OCI-LY3 (cell line): Measurements from ENCODE around the gene TMEFF1.

ENCODE experiments used
- H2AFZ ChIP-seq: fragments of 200-600, 300-600 bp; shearing (Covaris generic); 2 replicates; pipeline ENCODE4 v1.6.0; 2014; ENCODE audit warnings: antibody characterized with exemption, low read depth, low read length
- H3K27ac ChIP-seq: fragments of 200-600, 300-600 bp; sonication (generic); 2 replicates; pipeline ENCODE4 v1.5.1; 2014; ENCODE audit warnings: mild to moderate bottlenecking, low read length, moderate library complexity, mixed read lengths
- H3K27me3 ChIP-seq: fragments of 200-600, 300-600 bp; sonication (generic); 2 replicates; pipeline ENCODE4 v1.6.1; 2014; ENCODE audit warnings: low read depth, low read length, mixed read lengths
- H3K36me3 ChIP-seq: fragments of 200-600, 300-600 bp; sonication (generic); replicated peaks from 2 replicates; pipeline ENCODE3; 2014; ENCODE audit warnings: low read depth, low read length, mixed read lengths
- H3K4me1 ChIP-seq: fragments of 300-600, 200-600 bp; sonication (generic); 2 replicates; pipeline ENCODE4 v1.6.1; 2014; ENCODE audit warnings: low read length, mixed read lengths
- H3K4me2 ChIP-seq: fragments of 200-600, 300-600 bp; sonication (generic); 2 replicates; pipeline ENCODE4 v1.6.1; 2014; ENCODE audit warnings: low read length, mixed read lengths
- H3K4me3 ChIP-seq: fragments of 300-600, 200-600 bp; sonication (generic); 2 replicates; pipeline ENCODE4 v1.5.1; 2014; ENCODE audit warnings: antibody characterized with exemption, mild to moderate bottlenecking, low read length, moderate library complexity
- H3K79me2 ChIP-seq: fragments of 300-600, 200-600 bp; shearing (Covaris generic); 2 replicates; pipeline ENCODE4 v1.6.1; 2014; ENCODE audit warnings: mild to moderate bottlenecking, low read length, mixed read lengths
- H3K9ac ChIP-seq: fragments of 300-600, 200-600 bp; shearing (Covaris generic); 2 replicates; pipeline ENCODE4 v1.6.0; 2014; ENCODE audit warnings: mild to moderate bottlenecking, low read length, moderate library complexity
- H3K9me3 ChIP-seq: fragments of 200-600, 300-600 bp; shearing (Covaris generic); 2 replicates; pipeline ENCODE4 v1.6.1; 2014; ENCODE audit warnings: low read length, mixed read lengths; ENCODE audit not compliant: insufficient read depth
- H4K20me1 ChIP-seq: fragments of 200-600, 300-600 bp; sonication (generic); 2 replicates; pipeline ENCODE4 v1.6.1; 2016; ENCODE audit warnings: low read length, mixed read lengths; ENCODE audit not compliant: insufficient read depth
- CTCF ChIP-seq: fragments of 200-600, 300-600 bp; sonication (generic); IDR thresholded peaks from 2 replicates; pipeline ENCODE4 v1.5.1; 2014; ENCODE audit warnings: antibody characterized with exemption, low read length, low read depth
- EZH2phosphoT487 ChIP-seq: fragments of 200-600 bp; shearing (Covaris generic); IDR thresholded peaks from 2 replicates; pipeline ENCODE4 v1.6.1; 2018; ENCODE audit warnings: antibody characterized with exemption, mixed run types, low read depth

Gene TMEFF1

GRCh38 chr9:100581661-100582060 is 108.7 kb downstream of the TMEFF1 start:
- no peak overlapping the region for H3K4me3 ChIP-seq
- no peak overlapping the region for H2AFZ ChIP-seq
- TF ChIP-seq EZH2phosphoT487 (no peak), CTCF (no peak)
- no peak overlapping the region for H3K4me2 ChIP-seq
- H4K20me1 ChIP-seq, result no peaks in the 10 kb centered on the region
- H3K79me2 ChIP-seq, result no peaks in the 10 kb centered on the region
- no peak overlapping the region for H3K9ac ChIP-seq
- H3K27me3 ChIP-seq, result no peaks in the 10 kb centered on the region
- H3K4me1 ChIP-seq, result no peaks in the 10 kb centered on the region; the same call in 1 of the 2 replicates
- H3K9me3 ChIP-seq, result no peaks in the 10 kb centered on the region
- no peaks in the 10 kb centered on the region for H3K36me3 ChIP-seq
- H3K27ac ChIP-seq, result no peak overlapping the region

- TF ChIP-seq EZH2phosphoT487 (no peak), CTCF (no peak)
- no peaks in the 10 kb centered on the region for H3K27me3 ChIP-seq
- H3K4me3 ChIP-seq, result no peak overlapping the region
- H3K4me1 ChIP-seq, result no peaks in the 10 kb centered on the region; the same call in 1 of the 2 replicates
- no peak overlapping the region for H3K9ac ChIP-seq
- H3K79me2 ChIP-seq, result no peaks in the 10 kb centered on the region
- H3K36me3 ChIP-seq, result no peaks in the 10 kb centered on the region
- no peak overlapping the region for H3K27ac ChIP-seq
- H2AFZ ChIP-seq, result no peak overlapping the region
- H3K9me3 ChIP-seq, result no peaks in the 10 kb centered on the region
- no peak overlapping the region for H3K4me2 ChIP-seq
- H4K20me1 ChIP-seq, result no peaks in the 10 kb centered on the region
These were observed 110.3 kb downstream of the TMEFF1 start for GRCh38 chr9:100583014-100583802.

- Histone ChIP-seq H2AFZ (no peak overlapping the region), H3K27ac (no peak overlapping the region), H3K27me3 (no peaks in the 10 kb centered on the region), H3K4me3 (no peak overlapping the region), H3K9ac (no peak overlapping the region), H3K4me1 (no peaks in the 10 kb centered on the region; the same call in 1 of the 2 replicates), H3K9me3 (no peaks in the 10 kb centered on the region), H4K20me1 (no peaks in the 10 kb centered on the region), H3K36me3 (no peaks in the 10 kb centered on the region), H3K79me2 (no peaks in the 10 kb centered on the region), H3K4me2 (no peak overlapping the region)
- TF ChIP-seq EZH2phosphoT487 (no peak), CTCF (no peak)
These were observed 112.0 kb downstream of the TMEFF1 start for GRCh38 chr9:100584951-100585350.

GRCh38 chr9:100586093-100586492 is 113.1 kb downstream of the TMEFF1 start:
- no peak overlapping the region for H3K4me3 ChIP-seq
- H2AFZ ChIP-seq, result no peak overlapping the region
- H3K4me2 ChIP-seq, result no peak overlapping the region
- no peaks in the 10 kb centered on the region for H3K79me2 ChIP-seq
- H3K4me1 ChIP-seq, result no peaks in the 10 kb centered on the region; the same call in 1 of the 2 replicates
- no peaks in the 10 kb centered on the region for H3K9me3 ChIP-seq
- H3K27me3 ChIP-seq, result no peaks in the 10 kb centered on the region
- H3K36me3 ChIP-seq, result no peaks in the 10 kb centered on the region
- no peak overlapping the region for H3K27ac ChIP-seq
- no peaks in the 10 kb centered on the region for H4K20me1 ChIP-seq
- TF ChIP-seq CTCF (no peak), EZH2phosphoT487 (no peak)
- no peak overlapping the region for H3K9ac ChIP-seq
